HepG2 (cell line): ENCODE measurements around the gene PDE8B. TPM values are rescaled to one million over a fixed set of nuclear protein-coding genes. Genes with fewer than 3 reads are reported as not detected.

ENCODE experiments used
- ATAC-seq: fragments of 200-7000 bp; cut with Tn5 transposase; 3 replicates; pipeline ENCODE4 v1.9.1; 2020; ENCODE audit warnings: mild to moderate bottlenecking, moderate library complexity
- BruUV-seq: library from RNA; stranded (reverse); fragments of 400-500 nt; replicated peaks from 2 replicates; lab custom pipeline; 2021; lab: Mats Ljungman, UMichigan
- CTCF ChIA-PET: fragments of 300-600 bp; formaldehyde crosslinking; extraction: SDS; loops from one replicate; lab custom pipeline; 2021; ENCODE audit warnings: low total read pairs, inconsistent platforms, low intra/inter-chr PET ratio; lab: Yijun Ruan, JAX
- POLR2A ChIA-PET: fragments of 350-600 bp; sonication (Branson Sonifier 250); formaldehyde crosslinking; loops from one replicate; lab custom pipeline; 2020; ENCODE audit warnings: antibody characterized with exemption, inconsistent platforms; lab: Yijun Ruan, JAX
- DNase-seq: peaks from one replicate; pipeline ENCODE4 v3.0.0-alpha.2; 2015; ENCODE audit warnings: low spot score
- FAIRE-seq: peaks from 3 replicates; lab custom pipeline; 2011; peaks lifted over from hg19 to GRCh38; lab: Jason Lieb, UNC
- H2AFZ ChIP-seq: one replicate; pipeline ENCODE4 v1.6.1; 2011; ENCODE audit warnings: low read length, inconsistent platforms
- H3K27ac ChIP-seq: fragments of 300-600 bp; 3 replicates; pipeline ENCODE4 v1.8.0; 2011; ENCODE audit warnings: mixed run types, mild to moderate bottlenecking, mixed read lengths, low read length, inconsistent platforms; ENCODE audit not compliant: insufficient read depth; ENCODE audit errors: extremely low read length
- H3K27me3 ChIP-seq, 2 experiments: fragments of 200-600 bp in 1 of 2; 2 replicates in 1 of 2; 3 replicates in 1 of 2; pipeline versions ENCODE4 v1.6.0 to v1.8.0; 2011; ENCODE audit warnings: low read length in 2 of 2, mild to moderate bottlenecking in 2 of 2, moderate library complexity in 2 of 2, inconsistent platforms in 1 of 2; ENCODE audit not compliant: insufficient read depth in 2 of 2, control insufficient read depth in 1 of 2
- H3K36me3 ChIP-seq, 2 experiments: fragments of 200-600 bp in 1 of 2; replicated peaks in 1 of 2; 2 replicates in 1 of 2; 3 replicates in 1 of 2; pipeline versions ENCODE4 v1.5.1 to v1.8.0; 2011; ENCODE audit warnings: low read length in 2 of 2, inconsistent platforms in 1 of 2; ENCODE audit not compliant: insufficient read depth in 2 of 2, control insufficient read depth in 1 of 2
- H3K4me1 ChIP-seq: 2 replicates; pipeline ENCODE4 v1.5.1; 2012; ENCODE audit warnings: low read length, inconsistent platforms; ENCODE audit not compliant: insufficient read depth
- H3K4me2 ChIP-seq: 2 replicates; pipeline ENCODE4 v1.6.0; 2011; ENCODE audit warnings: low read depth, low read length, inconsistent platforms
- H3K4me3 ChIP-seq, 3 experiments: fragments of 200-600 bp in 1 of 3; sonication (generic), shearing (Covaris generic) in 1 of 3; replicated peaks in 1 of 3; 2 replicates each; pipeline ENCODE4 v1.5.1; 2011 to 2016; ENCODE audit warnings: low read length in 3 of 3, inconsistent platforms in 2 of 3, low read depth in 2 of 3, mild to moderate bottlenecking in 2 of 3, control low read depth in 1 of 3, mixed read lengths in 1 of 3; ENCODE audit not compliant: insufficient read depth in 1 of 3
- H3K79me2 ChIP-seq: one replicate; pipeline ENCODE4 v1.6.1; 2011; ENCODE audit warnings: low read length, inconsistent platforms; ENCODE audit not compliant: insufficient read depth
- H3K9ac ChIP-seq: 2 replicates; pipeline ENCODE4 v1.6.0; 2011; ENCODE audit warnings: mild to moderate bottlenecking, low read depth, low read length, inconsistent platforms; ENCODE audit not compliant: insufficient read depth
- H3K9me3 ChIP-seq: 2 replicates; pipeline ENCODE4 v1.5.1; 2012; ENCODE audit warnings: mild to moderate bottlenecking, low read length
- H4K20me1 ChIP-seq: 2 replicates; pipeline ENCODE4 v1.6.0; 2011; ENCODE audit warnings: inconsistent platforms, mild to moderate bottlenecking, low read length, moderate library complexity; ENCODE audit not compliant: insufficient read depth
- BCLAF1 ChIP-seq: fragments of 450-650 bp; IDR thresholded peaks from 2 replicates; pipeline ENCODE4 v1.6.1; 2017; ENCODE audit warnings: mild to moderate bottlenecking
- CEBPB ChIP-seq: IDR thresholded peaks from 2 replicates; pipeline ENCODE4 v1.6.1; 2011; ENCODE audit warnings: low read depth, low read length, improper control_type of control experiment, borderline replicate concordance
- HMGA1 ChIP-seq: sonication (generic); formaldehyde crosslinking; conservative IDR thresholded peaks from 2 replicates; pipeline ENCODE4 v1.4.0; 2020; ENCODE audit warnings: missing genetic modification reagents
- MAX ChIP-seq: IDR thresholded peaks from 2 replicates; pipeline ENCODE4 v1.6.1; 2012; ENCODE audit warnings: inconsistent platforms
- NFAT5 ChIP-seq: sonication (generic); formaldehyde crosslinking; IDR thresholded peaks from 2 replicates; pipeline ENCODE4 v1.4.0; 2020; ENCODE audit warnings: missing genetic modification reagents
- WGBS: methylation state at CpG from one replicate; pipeline ENCODE4 v1.1.6; 2017; ENCODE audit warnings: low lambda C conversion rate; 5-methylcytosine and 5-hydroxymethylcytosine counted together
- in situ Hi-C: cut with HindIII; loops from 2 replicates; pipeline ENCODE4 v1.10.0; 2017; ENCODE audit warnings: low pct_unique_long_range_greater_than_20kb; ENCODE audit not compliant: extremely low pct_ligation_motif_present
- intact Hi-C: fragments of 100-400 bp; cut with micrococcal nuclease; formaldehyde crosslinking; loops from one replicate; pipeline ENCODE4 v1.10.0; 2022; ENCODE audit not compliant: unreplicated experiment
- polyA plus RNA-seq, 8 experiments: library from polyadenylated mRNA; depleted of rRNA in 3 of 8; stranded (reverse) in 7 of 8; unstranded in 1 of 8; fragments of >200 nt; fragmentation: Illumina TruSeq in 4 of 8; extraction: Trizol in 4 of 8; gene quantifications; 2 replicates each; pipeline versions ENCODE4 v1.2.1 to v1.2.3, GENCODE V29; 2011 to 2016; ENCODE audit warnings: low read depth in 4 of 8, missing spikeins in 1 of 8, mixed read lengths in 1 of 8; ENCODE audit not compliant: insufficient read depth in 1 of 8
- total RNA-seq, 5 experiments: library from RNA; depleted of rRNA; stranded (reverse); fragments of >200 nt; fragmentation: Illumina TruSeq; extraction: Trizol; gene quantifications; 2 replicates each; pipeline ENCODE4 v1.2.3, GENCODE V29; 2016; ENCODE audit warnings: low read depth in 1 of 5

The PDE8B gene
- total and polyA plus RNA-seq, 2 of the 13 experiments (the other 11 are each of a cell fraction or from before 2014, with no cell fraction given), result 0.07 TPM; not detected in 1

- FAIRE-seq (no peak), ATAC-seq (no peak), DNase-seq (no peak)
- Histone ChIP-seq H3K27me3 (no peaks in the 10 kb centered on the region), H4K20me1 (no peaks in the 10 kb centered on the region), H2AFZ (no peak overlapping the region), H3K9ac (no peak overlapping the region), H3K9me3 (no peaks in the 10 kb centered on the region), H3K27ac (no peak overlapping the region), H3K36me3 (peaks cover 0 to 10% of the 10 kb centered on the region in 2 experiments; a peak in 1 of 5 replicates), H3K4me2 (no peak overlapping the region), H3K4me3 (no peak overlapping the region), H3K79me2 (no peaks in the 10 kb centered on the region), H3K4me1 (no peaks in the 10 kb centered on the region)
- no peak for TF ChIP-seq NFAT5 (CRISPR knock-in tag)
- TF ChIP-seq CEBPB, result peak; percentile 21; the same call in 1 of the 2 replicates
- no peak for TF ChIP-seq BCLAF1
- TF ChIP-seq MAX, result no peak
- no peak for TF ChIP-seq HMGA1 (CRISPR knock-in tag)
- 90% methylated on average over 2 of the region's 2 CpGs for WGBS
- in situ Hi-C loops, result no loop called here
- CTCF ChIA-PET, result no interaction called here
- intact Hi-C loops, result no loop called here
- BruUV-seq, result no TSS peak
- POLR2A ChIA-PET, result no interaction called here
Observed at GRCh38 chr5:77449981-77450380, 239.5 kb downstream of the PDE8B start.
